ENCODE measurements around the gene SCAMP2.

DNA sequence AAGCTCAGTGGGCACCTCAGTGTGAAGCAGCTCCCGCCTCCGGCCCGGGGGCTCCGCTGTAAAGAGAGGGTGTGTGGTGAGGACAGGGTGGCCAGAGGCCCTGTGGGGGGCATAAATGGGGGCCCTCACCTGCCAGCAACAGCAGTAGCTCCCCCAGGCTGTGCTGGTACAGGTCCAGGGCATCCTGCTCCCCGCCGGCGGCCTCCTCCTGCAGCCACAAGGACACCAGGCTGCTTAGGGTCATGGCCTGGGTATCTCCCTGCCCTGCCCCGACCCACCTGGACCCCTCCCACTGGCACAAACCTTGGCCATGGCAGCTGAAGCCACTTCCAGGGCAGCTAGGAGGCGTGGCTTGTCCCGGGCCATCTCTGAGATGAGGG is 35.0 kb downstream of the SCAMP2 start:
- TF ChIP-seq CTCF (IDR thresholded peaks at IDR 0.05) (no peak), POLR2A (IDR thresholded peaks at IDR 0.05) (no peak)
